ENCODE measurements around the gene DPM1.

- TF ChIP-seq POLR2A (IDR thresholded peaks at IDR 0.05) (no peak), CTCF (IDR thresholded peaks at IDR 0.05) (no peak)
These were observed 19.0 kb upstream of the DPM1 start for GRCh38 chr20:50977066-50978021.
